HG02798 (cell line): ENCODE results near the gene AFTPH.

ENCODE experiments used
- ATAC-seq: cut with Tn5 transposase; IDR thresholded peaks from one replicate; pipeline ENCODE4 v1.9.1; 2021; ENCODE audit warnings: mild to moderate bottlenecking; ENCODE audit not compliant: unreplicated experiment, poor library complexity

Gene AFTPH

DNA sequence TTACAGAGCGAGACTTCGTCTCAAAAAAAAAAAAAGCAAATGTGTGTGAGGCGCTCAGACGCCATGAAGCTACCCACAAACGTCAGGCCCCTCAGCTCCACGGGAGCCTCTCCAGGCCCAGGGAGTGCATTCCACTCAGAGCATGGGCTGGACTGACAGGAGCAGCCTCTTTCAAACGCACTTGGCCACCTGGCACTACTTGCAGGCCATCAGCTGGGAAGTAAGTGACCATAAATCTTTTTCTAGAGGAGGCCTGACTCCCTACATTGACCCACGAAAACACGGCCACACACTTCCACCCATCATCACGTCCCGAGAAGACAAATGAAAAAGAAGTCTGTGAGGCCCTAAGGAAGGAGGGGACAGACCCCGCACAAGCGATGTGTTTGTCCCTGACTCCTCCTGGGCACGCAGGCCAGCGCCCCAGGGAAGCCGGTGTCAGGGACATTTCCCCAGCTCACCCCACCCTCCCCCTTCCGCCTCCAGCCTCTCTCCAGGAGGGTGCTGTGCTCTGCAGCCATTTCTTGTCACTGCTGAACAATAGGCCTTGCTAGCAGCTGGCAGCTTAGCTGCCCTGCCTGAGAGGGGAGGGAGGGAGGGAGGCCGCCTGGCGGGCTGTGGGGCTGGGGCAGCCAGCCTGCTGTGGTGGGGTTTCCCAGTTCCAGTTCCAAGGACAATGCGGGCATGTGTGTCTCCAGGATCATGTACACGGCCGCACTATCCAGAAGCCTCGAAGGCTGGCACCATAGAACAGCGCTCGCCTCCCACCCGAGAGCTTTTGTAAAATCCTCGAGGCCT lies 103.0 kb downstream of the AFTPH start:
- no peak for ATAC-seq

- ATAC-seq, result no peak
These were observed 104.0 kb downstream of the AFTPH start for GRCh38 chr2:64627860-64628841.

DNA sequence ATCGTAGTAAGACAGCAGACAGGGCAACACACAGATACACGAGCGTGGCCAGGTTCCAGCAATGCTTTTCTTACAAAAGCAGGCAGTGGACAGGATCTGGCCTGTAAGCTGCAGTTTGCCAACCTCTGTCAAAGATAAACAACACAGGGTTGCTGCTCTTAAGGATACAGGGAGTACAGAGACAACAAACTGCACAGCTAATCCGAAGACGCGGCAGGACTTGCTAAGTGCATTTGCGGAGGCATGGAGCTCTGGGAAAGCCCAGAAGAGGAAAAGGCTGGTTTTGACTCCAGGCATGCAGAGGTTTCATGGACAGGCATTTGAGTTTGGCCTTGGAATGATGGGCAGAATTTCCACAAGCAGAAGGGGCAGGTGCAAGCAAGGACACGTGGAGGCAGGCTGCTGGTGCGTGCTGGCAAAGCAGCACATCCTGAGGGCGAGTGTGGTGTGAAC lies 105.2 kb downstream of the AFTPH start:
- no peak for ATAC-seq

DNA sequence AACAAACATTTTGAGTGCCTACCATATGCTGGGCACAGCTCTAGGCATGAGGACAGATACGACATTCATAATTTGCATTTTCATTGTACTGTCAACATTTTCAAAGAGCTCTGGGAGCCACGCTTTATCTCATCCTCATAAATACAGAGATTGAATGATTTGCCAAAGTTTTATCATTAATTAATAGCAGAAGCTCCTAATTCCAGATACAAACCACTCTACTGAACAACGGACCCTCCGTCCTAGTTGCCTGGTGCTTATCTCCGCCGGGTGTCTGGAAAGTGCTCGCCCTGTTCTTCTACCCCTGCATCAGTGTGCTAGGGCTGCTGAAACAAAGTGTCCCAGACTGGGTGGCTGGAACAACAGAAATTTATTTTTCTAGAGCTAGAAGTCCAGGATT lies 105.7 kb downstream of the AFTPH start:
- ATAC-seq, result no peak

GRCh38 chr2:64630752-64631151 lies 106.6 kb downstream of the AFTPH start:
- ATAC-seq, result no peak

DNA sequence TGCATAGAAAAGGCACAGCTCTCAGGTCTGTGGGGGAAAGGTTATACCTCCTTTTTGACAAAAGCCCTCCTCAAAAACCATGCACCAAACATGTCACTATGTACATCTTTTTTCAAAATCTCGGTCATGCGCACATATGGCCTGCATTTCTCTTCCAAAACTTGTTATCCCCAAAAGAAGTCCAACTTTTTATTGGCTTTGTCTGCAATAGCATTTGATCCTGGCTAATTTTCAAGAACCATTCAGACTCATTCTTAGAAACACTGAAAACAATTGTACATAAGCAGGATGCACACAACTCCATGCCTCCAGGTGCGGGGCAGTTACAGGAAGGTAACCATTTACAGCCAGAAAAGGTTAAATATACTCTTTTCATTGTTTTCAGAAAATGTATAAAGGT lies 107.6 kb downstream of the AFTPH start:
- no peak for ATAC-seq

DNA sequence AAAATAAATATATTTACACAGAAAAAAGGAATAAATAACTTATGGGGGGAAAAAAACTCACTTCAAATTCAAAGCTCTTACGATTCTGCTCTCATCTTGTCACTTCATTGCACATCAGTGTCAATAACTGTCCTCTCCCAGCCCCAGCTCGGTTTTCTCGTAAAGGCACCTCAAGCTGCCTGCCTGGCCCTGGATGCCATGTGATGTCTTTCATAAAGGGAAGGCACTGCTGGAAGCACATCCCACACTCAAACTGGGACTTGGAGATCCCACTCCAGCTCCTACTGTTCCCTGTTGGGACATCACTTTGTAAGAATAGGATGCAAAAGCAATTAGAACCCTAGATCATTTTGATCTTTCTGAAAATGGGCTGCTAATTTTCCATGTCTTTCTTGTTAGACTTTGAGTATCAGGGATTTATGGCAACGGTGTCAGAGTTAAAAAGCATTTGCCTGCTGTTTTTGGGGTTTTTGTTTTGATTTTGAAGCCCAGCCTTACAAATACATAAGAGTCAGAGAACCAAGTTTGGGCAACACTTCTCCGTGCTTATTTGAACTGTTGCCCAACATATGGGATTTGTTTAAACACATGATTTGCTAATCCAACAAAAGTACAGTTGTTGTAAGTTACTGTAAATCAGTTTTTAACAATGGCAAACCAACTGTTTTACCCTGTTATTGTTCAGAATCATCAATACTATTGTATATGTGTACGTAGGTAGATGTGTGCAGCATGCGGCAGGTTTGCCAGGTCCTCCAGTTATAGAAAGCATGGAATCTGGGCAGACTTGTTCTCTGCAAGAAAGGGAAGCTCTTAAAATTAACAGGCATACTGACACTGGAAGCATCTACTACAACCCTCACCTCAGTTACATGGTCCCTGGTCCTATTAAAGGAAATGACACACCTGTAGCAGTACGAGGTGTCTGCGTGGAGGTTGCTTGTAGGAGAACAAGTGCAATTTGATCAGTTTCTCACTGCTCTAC lies 109.0 kb downstream of the AFTPH start:
- ATAC-seq, result no peak

DNA sequence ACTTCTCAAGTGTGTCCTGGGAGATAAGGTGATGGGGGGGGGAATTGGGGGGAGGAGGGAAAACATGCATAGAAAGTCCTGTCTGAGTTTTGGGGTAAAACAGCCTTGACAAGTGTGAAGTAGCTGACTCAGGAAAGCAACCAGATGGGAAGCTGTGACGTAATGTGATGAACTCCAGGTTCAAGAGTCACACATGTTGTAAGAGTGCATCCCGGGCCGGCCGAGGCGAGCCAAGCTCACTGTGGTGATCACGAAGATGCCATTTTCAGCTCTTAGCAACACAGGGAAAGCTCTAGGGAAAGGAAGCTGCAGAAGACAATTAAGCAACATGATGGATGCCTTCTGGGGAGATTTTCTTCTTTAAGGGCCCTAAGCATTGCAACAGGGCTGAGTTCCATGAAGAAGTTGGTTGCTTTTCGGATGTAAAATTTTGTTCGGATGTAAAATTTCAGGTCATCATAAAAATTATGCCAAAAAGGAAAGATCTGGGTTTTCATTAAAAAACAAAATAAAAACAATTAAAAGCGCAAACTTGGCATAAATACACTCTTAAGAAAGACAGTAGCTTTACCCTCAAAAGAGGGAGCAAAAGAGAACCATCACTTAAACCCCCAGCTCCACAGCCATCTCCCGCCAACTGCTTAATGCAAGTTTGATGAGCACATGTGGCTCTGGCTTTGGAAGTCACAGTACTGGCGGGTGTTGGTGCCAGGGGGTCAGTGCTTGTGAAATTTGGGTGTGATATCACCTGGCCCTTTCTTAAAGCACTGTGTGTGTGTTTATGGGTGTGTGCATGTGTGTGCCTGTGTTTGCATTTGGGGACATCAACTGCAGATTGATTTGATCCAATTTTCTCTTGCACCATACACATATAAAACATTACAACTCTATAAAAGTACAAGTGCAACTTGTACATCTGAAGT lies 110.5 kb downstream of the AFTPH start:
- ATAC-seq, result no peak

DNA sequence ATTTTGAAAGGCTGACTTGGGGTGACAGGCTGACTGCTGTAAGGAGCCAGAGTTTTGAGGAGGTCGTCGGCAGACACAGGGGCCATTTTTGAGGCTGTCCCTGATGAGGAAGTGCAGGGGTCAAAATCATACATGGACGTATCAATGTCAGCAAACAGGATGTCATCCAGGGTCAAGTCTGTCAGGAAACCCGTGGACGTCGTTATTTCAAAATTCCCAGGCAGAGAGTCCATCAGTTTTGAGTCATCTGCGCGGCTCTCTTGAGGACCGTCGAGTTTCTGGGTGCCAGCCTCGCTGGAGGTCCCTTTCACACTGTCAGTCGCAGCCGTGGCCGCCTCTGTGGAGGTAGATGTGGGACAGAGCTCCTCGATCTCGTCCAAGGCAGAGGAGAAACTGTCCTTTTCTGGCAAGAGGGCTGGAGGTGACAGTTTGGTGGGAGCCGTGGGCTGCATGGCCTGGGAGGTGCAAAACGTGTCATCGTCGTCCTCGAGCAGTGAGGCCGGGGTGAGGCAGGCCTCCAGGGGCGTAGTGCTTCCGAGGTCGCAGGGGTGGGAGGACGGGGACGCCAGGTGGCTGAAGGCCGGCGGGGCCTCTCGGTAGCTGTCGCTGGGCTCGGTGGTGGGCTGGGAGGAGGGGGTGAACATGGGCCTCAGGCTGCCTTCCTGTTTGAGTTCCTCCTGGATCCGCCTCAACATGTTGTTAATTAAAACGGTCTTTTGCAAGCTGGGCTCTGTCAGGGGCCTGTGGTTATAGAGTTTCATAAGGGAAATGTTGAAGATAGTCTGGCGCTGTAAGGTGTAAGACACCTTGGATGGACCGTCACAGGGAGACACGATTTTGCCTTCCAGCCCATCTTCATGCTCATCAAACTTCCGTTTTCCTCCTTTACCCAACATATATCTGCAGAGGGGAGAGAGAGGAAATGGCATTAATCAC lies 112.1 kb downstream of the AFTPH start:
- peak; percentile 57 for ATAC-seq

- ATAC-seq, result peak; percentile 70
These were observed 113.0 kb downstream of the AFTPH start for GRCh38 chr2:64637000-64637635.

DNA sequence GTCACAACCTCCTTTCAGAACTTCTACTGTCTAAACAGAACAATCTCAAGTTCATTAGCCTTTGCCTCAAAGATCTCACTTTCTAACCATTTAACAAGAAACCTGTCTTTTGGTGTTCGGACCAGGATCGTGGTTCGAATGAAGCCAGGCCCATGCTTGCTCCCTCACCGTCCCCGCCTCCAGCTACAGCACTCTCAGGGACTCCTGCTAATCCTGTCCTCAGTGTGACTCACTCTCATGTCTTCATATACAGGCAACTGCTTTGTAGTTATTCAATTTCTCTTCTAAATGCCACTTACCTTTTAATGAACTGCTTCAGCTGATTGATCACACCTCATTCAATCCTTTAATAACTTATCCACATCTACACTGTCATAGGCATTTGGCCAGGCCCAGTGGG lies 113.8 kb downstream of the AFTPH start:
- no peak for ATAC-seq

GRCh38 chr2:64638502-64639120 lies 114.5 kb downstream of the AFTPH start:
- ATAC-seq, result no peak

DNA sequence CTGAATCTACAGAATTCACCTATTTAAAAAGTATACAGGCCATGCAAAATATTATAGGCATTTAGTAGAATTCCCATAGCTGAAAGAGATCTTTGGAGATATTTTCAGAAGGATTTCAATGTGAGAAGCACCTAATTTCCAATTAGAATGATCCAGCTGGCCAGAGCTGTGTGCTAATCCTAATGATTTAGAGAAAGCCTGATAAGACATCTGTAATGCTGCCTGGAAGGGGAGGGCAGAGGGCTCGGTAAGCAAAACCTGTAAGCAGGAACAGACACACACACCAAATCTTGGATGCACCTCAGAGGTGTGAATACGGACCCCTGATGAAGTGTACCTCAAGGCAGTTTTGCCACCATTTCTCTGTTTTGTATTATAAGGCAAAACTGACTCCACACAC lies 115.6 kb downstream of the AFTPH start:
- no peak for ATAC-seq

- ATAC-seq, result no peak
These were observed 116.3 kb downstream of the AFTPH start for GRCh38 chr2:64640153-64641044.

GRCh38 chr2:64641599-64641998 lies 117.5 kb downstream of the AFTPH start:
- ATAC-seq, result no peak
